CD4-positive, alpha-beta T cell treated with Interleukin-21 for 1 hour (primary cell): ENCODE results near the gene SAYSD1.

ENCODE experiments used
- DNase-seq: peaks from one replicate; pipeline ENCODE4 v3.0.0-alpha.2; 2020

The SAYSD1 gene

DNA sequence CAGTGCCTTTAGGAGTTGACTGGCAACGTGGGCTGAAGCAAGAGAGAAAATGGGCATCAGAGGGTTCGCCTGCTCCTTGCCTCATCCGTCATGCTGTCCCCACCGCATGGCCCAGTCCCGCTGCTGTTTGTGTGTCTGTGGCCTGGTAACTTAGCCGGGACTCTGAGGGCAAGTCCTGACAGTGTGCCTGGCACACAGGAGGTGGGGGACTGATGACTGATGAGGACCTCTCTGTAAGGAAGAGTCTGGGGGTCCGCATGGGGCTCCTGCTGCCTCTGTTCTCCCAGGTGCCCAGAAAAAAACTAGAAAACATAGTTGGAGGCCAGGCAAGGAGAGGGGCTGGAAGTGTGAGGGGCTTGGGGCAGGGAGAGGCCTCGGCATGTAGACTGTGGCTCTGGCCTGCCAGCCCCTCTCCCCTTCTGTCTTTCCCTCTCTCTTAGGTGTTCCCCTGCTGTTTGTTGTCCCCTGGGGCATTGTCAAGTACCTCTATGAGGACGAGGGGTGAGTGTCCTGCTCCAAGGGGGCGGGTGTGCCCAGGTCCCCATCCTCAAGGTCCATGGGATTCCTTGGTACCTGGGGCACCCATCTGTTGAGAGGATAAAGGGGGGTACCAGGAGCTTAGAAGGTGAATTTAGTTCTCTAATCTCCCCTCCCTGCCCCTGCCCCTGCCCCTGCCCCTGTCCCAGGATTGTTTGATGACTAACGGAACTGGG, 36.9 kb downstream of the SAYSD1 start:
- DNase-seq = no peak

DNA sequence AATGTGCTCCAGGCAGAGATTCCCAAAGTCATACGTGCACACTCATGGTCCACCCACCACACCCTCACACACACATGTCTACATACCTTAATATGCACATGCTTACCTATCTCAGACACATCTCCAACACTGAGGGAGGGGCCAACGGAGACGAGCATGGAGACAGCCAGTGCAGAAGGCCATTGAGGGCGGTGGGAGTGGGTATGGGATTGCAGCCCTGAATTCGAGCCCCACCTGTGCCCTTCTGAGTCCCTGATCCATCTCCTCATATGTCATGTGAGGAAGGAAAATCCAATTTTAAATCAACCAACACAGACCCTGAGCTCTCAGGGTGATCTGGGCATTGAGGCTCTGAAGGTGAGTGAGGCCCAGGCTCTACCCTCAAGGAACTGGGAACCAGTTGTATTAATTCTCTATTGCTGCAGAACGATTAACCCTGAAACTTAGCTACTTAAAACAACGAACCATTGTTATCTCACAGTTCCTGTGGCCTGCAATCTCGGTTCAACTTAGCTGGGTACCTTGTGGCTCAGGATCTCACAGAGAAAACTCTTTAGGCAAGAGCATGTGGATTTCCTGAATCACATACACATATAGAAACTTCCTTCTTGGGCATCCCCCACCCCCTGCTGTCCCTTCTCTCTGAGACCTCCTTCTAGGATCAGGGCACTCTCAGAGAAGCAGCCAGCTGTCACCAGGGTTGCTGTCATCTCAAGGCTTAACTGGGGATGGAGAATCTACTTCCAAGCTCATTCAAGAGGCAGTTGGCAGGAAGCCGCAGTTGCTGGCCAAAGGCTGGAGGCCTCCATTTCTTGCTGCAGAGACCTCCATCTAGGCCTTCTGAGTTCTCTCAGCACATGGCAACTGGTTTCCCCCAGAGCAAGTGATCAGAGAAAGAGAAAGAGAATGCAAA, 38.1 kb downstream of the SAYSD1 start:
- DNase-seq = no peak

DNA sequence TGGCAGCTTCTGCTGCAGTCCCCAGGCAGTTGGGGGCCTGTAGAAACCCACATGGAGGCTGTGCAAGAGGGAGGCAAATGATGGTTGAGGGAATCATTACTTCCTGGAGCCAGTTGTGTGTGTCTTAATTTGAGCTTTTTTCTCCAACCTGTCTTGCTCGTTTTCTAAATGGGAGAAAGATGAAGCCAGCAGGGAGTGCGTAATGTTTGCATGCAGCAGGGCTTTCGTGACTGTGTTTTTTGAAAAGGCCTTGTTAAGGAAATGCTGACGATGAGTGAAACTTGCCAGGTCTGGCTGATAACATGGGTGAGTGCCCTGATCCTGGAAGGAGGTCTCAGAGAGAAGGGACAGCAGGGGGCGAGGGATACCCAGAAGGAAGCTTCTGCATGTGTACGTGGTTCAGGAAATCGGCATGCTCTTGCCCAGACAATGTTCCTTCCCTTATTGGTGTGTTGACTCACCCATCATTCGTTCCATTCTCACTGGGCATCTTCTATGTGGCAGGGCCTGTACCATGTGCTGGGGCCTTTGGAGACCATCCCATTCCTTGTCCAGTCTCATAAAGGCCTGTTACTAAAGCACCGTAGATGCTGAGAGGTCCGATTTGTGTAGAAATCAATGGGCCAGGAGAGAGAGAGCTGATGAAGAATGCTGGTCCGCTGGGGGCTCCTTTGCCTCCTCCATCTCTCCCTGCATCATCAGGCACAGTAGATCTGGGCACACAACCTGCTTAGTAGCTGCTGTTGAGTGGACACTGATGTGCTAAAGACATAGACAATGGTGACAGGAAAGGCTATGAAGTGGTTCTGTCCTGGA, 39.0 kb downstream of the SAYSD1 start:
- DNase-seq = no peak

DNA sequence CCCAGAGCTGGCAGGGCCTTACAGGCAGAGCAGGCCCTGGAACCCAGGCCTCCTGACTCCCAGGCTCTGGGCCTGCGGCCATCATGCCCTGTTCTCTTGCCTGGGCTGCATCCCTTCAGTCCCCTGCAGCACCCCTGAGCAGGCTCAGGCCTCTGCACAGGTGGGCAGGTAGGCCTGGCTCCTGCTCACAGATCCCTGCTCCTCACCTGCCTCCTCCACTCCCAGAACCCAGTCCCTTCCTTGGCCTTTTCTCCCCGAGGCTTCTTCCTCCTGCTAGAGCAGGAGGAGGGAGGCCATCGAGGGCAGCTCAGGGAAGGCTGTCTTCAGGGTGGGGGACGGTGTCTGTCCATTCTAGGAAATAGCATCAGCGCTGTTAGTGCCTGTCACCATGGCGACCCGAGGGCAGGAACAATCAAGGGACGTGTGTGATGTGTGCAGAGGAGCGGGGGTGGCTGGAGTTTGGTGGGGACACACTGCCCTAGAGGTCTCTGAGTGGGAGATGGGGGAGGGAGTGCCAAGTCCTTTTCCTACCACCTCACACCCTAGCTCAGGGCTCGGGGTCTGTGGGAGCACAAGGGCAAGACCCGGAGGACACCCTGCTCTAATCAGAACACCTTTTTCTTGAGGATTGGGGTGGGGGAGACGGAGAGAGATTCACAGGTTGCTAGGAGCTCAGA, 39.8 kb downstream of the SAYSD1 start:
- DNase-seq = no peak

DNA sequence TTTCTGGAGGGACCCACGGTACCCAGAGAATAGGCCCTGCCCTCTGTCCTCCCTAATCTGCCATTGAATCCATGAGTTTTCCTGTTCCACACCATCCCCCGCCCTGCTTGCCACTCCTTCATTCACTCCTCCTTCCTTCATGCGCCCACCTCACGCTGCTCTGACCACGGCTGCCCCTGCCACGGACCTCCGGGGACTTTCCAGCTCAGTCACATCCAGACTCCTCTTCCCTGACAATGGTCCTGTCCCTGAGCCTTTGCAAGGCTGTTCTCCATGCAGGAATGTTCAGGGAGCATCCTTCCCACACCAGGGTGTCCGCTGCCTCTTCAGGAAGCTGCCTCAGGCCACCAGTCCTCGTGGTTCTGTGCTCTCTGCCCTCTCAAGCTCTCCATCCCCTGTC, 40.5 kb downstream of the SAYSD1 start:
- DNase-seq = no peak

DNA sequence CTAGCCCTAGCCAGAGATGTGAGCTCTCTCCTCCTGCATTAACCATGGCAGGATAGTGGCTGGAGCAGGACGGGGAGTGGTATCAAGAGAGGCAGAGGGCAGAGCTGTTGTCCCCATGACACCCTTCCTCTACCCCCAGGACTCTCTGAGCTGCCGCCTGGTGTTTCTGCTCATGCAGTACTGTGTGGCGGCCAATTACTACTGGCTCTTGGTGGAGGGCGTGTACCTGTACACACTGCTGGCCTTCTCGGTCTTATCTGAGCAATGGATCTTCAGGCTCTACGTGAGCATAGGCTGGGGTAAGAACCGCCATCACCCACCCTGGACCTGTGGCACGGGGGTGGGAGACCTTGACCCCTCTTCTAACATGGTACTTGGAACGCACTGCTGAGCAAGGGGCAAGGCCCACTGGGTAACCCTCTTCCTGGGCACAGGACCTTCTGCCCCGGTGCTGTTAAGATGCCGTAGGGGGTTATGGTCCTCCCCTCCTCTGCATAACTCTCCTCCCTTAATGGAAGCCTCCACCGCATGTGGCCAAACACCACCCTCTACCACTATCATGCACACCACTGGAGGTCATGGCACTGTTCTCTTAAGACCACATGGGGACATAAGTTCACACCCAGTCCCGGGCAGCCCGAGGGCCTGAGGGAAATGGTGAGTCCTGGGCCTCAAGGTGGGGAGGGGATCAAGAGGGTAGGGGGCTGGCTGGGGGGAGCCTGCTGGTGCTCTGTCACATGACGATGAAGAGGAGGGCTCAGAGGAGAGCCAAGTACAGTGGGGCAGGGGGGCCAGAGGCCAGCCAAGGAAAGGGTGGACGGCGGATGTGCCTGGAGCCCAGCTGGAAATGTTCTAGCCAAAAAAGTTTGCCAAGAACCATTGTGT, 41.3 kb downstream of the SAYSD1 start:
- DNase-seq = no peak

DNA sequence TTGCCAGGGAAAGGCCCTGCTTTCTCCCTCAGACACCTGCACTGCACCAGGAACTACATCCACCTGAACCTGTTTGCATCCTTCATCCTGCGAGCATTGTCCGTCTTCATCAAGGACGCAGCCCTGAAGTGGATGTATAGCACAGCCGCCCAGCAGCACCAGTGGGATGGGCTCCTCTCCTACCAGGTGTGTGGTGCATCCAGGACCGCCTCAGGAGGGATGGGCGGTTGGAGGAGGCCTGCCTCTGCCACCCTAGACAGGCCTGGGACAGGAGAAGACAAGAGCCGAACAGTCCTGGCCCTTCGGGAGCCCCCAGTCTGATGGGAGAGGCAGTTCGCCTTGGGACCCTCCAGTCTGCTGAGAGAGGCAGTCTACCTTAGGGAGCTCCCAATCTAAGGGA, 42.2 kb downstream of the SAYSD1 start:
- no peak for DNase-seq

DNA sequence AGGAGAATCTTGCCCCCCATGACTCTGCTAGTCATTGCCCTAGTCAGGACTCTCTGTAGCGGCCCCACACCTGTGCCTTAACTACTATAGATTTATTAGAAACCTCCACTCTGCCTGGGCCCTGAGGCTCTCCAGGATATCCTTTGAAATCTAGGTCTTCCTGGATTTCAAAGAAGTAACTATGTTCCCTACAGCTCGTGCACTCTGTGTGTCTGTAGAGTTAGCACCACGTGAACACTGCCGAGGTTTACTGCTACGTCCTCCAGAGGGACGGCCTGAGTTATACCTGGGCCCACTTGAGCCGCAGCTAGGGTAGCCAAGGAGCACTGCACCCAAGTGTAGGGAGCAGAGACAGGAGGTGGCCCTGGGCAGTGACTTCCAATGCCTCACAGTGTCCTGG, 46.6 kb downstream of the SAYSD1 start:
- no peak for DNase-seq

DNA sequence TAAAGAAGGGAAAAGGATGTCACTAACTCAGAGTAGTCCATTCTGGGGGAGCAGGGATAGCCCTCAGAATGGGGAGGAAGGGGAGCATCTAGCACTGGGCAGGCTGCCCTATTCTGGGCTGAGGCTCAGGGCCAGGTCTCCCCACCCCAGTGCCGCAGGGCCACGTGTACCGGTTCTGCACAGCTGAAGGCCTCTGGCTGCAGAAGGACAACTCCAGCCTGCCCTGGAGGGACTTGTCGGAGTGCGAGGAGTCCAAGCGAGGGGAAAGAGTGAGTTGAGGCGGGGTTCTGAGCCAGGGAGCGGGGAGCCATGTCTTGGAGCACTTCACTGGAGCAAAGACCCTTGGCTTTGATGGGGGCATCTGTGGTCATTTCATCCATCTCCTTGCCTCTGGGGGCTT, 49.4 kb downstream of the SAYSD1 start:
- no peak for DNase-seq

DNA sequence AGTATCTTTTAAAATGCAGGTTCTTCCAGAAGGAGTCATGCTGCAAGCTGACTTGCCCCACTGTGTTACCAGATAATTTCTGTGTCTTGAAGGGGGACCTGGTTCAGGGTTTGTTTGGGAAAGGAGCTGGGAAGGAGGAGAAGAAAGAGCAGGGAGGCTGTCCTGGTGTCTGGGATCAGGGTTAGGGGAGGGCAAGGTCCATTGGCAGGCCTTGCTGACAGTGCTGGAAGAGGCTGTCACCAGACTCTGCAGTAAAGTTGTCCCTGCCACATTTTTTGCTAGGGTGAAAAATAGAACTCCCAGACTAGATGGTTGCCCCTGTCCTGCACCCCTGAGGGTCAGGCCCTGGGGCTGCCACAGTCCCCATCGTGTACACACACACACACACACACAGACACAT, 51.5 kb downstream of the SAYSD1 start:
- no peak for DNase-seq

DNA sequence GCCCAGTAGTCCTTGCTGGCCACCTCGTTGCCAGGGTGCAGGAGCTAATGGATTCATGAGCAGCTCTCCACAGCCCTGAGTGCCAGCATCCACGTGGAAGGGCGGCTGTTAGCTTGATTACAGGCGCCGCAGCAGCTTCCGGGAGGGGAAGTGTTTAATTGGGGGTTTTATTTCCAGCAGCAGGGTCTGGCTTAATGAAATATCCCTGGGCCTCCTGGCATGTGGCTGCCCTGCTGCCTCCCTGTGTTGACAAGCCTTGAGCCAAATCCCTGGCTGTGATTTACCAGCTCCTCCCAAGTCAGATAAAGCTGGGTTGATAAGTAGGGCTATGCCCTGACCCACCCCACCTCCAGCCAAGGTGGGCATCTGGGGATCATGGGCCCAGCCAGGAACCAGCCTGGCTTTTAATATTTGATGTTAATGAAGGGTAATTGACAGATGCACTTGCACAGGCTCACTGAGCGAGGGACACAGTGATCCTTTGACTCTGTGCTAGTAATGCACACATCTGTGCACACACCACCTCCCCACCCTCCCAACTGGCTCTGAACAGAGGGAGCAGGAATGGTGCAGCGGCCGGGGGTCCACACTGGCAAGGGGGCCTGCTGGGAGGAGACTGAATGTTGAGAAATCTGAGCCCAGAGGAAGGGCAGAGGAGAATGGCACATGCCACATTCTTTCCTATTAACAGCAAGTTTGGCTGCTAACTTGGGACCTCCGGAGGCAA, 52.8 kb downstream of the SAYSD1 start:
- DNase-seq = no peak

DNA sequence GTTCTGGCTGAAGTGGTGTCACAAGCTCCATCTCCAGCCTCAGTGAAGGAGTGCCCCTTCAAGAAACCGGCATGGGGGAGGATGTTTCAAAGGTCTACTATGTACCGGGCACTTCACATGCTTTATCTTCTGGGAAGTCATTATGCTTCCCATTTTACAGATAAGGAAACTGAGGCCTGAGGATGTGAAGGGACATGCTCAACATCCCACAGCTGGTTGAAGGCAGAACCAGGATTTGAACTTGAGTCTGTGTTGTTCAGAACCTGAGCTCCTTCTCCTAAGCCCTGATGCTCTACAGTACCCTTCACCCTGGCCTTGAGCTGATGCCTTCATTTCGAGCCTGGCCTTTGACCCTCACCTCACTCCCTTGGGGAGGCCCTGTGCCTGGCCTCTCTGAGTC, 53.4 kb downstream of the SAYSD1 start:
- no peak for DNase-seq

DNA sequence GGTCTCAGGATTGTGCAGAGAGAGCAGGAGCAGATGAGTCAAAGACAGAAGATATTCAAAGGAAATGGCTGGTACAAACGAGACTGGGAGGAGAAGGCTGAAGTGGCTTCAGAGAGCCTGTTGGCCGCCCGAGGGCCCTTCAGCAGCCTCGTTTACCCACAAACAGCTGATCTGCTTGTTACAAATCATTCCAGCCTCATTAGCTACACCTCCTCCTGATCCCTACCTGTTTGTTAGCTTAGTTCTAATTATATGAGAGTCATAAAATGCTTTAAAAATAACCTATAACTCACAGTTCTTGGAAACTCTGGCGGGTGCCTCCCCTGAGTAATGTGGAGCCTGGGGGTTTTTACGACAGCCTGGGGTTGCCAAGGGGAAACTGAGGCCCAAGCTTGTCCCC, 53.8 kb downstream of the SAYSD1 start:
- DNase-seq = no peak

DNA sequence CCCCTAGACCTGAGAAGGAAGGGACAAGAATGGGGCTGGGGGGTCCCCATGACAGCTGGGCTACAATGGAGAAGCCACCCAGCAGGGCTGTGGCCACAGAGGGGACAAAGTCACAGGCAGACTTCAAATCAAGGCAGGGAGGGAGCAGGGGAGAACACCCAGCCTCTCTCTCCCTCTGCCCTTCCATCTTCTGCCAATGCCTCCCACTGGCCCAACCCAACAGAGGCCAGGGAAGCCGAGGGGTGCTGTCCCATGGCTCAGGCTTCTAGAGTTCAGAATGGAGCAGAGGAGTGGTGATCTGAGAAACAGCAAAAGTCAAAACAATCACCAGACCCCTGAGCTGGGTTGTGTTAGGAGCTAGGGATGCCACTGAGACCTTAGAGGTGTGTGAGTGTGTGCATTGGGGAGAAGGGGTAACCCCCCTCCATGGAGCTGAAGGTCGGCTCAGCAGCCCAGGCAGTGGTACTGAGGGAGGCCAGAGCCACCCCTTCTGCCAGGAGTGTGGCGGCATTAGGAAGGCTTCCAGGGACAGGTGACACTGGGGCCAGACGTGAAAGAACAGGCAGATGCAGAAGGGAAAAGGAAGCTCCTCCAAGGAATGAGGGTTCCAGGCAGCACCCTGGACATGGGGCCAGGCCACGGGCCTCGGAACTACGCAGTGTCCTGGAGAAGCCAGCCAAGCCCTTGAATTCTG, 54.4 kb downstream of the SAYSD1 start:
- no peak for DNase-seq

DNA sequence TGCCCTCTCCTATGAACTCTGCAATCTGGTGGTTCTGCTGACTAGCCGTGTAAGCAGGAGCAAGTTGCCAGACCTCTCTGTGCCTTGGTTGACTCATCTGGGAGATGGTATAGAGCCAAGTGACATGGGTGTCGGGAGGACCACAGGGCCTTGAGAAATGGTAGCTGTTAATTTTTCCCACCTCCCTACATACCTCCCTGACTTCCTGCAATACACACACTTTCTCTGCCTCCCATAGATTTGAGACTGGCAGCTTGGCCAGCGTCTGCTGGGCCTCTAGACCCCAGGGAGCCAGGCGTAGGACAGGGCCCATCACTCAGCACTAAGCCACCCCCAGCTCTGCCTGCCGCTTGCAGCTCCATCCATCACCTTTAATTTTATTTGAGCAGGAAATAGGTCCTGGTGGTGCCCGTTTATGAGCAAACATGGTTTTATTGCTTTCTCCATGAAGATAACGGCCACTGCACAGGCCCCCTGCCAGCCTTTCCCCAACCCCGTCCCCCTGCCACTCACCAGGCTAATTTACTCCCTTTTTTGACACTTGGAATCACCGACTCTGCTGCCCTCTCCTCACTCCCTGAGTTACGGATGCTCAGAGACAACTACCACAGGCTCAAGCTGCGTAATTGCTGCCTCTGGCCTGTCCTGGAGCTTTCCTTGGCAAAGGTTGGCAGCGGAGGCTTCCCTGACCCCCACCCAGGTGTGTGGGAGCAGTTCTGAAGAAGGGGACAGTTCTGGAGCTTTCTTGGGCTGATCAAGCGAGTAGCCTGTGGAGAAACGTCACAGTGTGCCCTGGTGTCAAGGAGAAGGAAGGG, 55.3 kb downstream of the SAYSD1 start:
- no peak for DNase-seq

DNA sequence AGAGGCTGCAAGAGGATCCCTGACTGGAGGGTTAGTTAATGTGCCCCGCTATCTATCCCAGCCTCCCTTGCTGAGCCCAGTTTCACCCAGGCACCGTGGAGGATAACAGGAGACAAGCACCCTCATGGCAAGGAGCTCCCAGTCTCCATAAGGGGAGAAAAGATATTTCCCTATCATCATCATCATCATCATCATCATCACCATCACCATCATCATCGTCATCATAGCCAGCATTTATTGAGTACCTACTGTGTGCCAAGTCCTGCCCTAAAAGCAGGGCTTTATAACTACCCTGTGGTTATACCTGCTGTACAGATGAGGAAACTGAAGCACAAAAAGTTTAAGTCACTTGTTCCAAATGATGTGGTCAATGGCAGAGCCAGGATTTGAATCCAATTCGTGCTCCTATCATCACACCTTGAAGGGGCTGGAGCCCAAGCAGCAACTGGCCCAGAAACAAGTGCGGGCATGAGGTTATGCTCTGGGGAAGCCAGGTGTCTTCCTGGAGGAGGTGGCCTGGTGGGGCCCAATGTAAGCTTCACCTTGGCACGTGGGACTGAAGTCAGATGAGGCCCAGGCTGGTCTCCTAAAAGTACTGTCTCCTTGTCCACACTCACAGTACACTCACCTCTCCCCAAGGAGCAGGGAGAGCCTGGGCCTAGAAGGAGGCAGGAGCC, 56.4 kb downstream of the SAYSD1 start:
- DNase-seq = no peak

DNA sequence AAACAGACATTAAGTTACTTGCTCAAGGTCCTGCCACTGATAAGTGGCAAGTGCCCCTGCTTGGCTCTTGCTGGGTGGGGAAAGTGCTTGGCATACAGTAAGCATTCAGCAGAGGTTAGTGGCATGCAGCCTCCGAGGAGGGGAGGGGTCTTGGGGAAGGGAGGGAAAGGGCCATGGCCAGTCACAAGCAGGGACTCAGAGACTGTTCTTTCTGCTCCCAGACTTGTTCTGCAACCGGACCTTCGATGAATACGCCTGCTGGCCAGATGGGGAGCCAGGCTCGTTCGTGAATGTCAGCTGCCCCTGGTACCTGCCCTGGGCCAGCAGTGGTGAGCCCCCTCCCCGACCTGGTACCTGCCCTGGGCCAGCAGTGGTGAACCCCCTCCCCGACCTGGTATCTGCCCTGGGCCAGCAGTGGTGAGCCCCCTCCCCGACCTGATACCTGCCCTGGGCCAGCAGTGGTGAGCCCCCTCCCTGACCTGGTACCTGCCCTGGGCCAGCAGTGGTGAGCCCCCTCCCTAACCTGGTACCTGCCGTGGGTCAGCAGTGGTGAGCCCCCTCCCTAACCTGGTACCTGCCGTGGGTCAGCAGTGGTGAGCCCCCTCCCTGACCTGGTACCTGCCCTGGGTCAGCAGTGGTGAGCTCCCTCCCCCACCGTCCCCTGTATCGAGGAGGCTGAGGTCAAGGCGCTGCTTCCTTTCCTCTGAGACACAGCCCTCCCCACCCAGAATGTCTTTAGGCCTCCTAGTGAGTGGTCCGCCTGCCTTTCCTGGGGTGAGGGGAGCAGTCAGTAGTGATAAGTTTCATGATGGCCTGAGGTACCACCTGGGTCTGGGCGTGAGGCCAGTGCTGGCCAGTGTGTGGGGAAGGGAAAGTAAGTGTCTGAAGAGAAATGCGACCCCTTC, 57.5 kb downstream of the SAYSD1 start:
- DNase-seq = no peak

DNA sequence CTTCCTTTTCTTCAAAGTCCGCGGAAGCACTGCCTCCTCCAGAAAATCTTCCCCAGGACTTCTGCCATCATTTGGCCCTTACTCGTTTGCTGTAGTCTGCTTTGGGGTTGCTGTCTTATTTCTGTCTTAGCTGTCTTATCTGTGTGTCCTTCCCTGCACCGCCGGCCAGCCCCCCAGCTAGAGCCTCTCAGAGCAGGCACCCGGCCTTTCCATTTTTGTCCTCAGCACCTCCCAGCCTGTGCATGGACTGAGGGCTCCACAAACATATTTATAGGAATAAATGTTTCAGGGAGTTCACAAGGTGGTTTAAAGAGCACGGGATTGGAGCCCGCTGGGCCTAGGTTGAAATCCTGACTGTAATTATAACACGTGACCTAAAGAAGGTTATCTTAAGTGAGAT, 58.3 kb downstream of the SAYSD1 start:
- no peak for DNase-seq
